Central memory CD4-positive, alpha-beta T cell (primary cell): ENCODE data around the gene EDEM3.
"Not testable (repeated sequence)": the region's sequence is repeated elsewhere in the genome, so short reads cannot be mapped to it uniquely, and the experiment has no call there.

Experiments
- DNase-seq: peaks from one replicate; pipeline ENCODE4 v3.0.0; 2022

EDEM3 gene

GRCh38 chr1:184767591-184767990 lies 12.9 kb upstream of the EDEM3 start:
- no peak for DNase-seq

- no peak for DNase-seq
These were observed 9.8 kb upstream of the EDEM3 start for GRCh38 chr1:184764483-184764882.

GRCh38 chr1:184763520-184763919 lies 8.9 kb upstream of the EDEM3 start:
- not testable (repeated sequence) for DNase-seq

- no peak for DNase-seq
These were observed 7.4 kb upstream of the EDEM3 start for GRCh38 chr1:184761969-184762485.

- no peak for DNase-seq
These were observed 5.0 kb upstream of the EDEM3 start for GRCh38 chr1:184759651-184760050.

- DNase-seq, result no peak
These were observed 4.5 kb upstream of the EDEM3 start for GRCh38 chr1:184759112-184759511.

GRCh38 chr1:184757891-184758290 lies 3.2 kb upstream of the EDEM3 start:
- DNase-seq, result no peak

- no peak for DNase-seq
These were observed 2.7 kb upstream of the EDEM3 start for GRCh38 chr1:184757406-184757805.

- DNase-seq, result peak; percentile 24
These were observed 788 bp upstream of the EDEM3 start for GRCh38 chr1:184755226-184756065.

GRCh38 chr1:184753608-184754475 lies 816 bp downstream of the EDEM3 start:
- DNase-seq, result no peak

- DNase-seq, result no peak
These were observed 1.5 kb downstream of the EDEM3 start for GRCh38 chr1:184753117-184753516.

GRCh38 chr1:184752656-184753055 lies 2.0 kb downstream of the EDEM3 start:
- no peak for DNase-seq

- no peak for DNase-seq
These were observed 5.9 kb downstream of the EDEM3 start for GRCh38 chr1:184748740-184749139.

- DNase-seq, result no peak
These were observed 7.3 kb downstream of the EDEM3 start for GRCh38 chr1:184747089-184747955.

- DNase-seq, result peak; percentile 51
These were observed 8.6 kb downstream of the EDEM3 start for GRCh38 chr1:184745929-184746638.

- no peak for DNase-seq
These were observed 9.5 kb downstream of the EDEM3 start for GRCh38 chr1:184745110-184745509.

- peak; percentile 81 for DNase-seq
These were observed 11.4 kb downstream of the EDEM3 start for GRCh38 chr1:184743062-184743756.

GRCh38 chr1:184740344-184740743 lies 14.3 kb downstream of the EDEM3 start:
- DNase-seq, result no peak

- no peak for DNase-seq
These were observed 14.9 kb downstream of the EDEM3 start for GRCh38 chr1:184739796-184740195.

GRCh38 chr1:184739070-184739469 lies 15.6 kb downstream of the EDEM3 start:
- DNase-seq, result no peak

- DNase-seq, result no peak
These were observed 19.7 kb downstream of the EDEM3 start for GRCh38 chr1:184734980-184735379.
